HEK293T (cell line): ENCODE results near the gene BEAN1.

Experiments
- CTCF ChIA-PET: fragments of 350-600 bp; formaldehyde crosslinking; extraction: SDS; loops from one replicate; lab custom pipeline; 2021; ENCODE audit warnings: antibody characterized with exemption, inconsistent platforms; lab: Yijun Ruan, JAX
- POLR2A ChIA-PET: fragments of 350-600 bp; formaldehyde crosslinking; extraction: SDS; loops from one replicate; lab custom pipeline; 2020; ENCODE audit warnings: antibody characterized with exemption, inconsistent platforms; lab: Yijun Ruan, JAX
- DNase-seq: peaks from one replicate; pipeline ENCODE4 v3.0.0; 2012; ENCODE audit warnings: mixed read lengths; ENCODE audit errors: extremely low spot score
- ARNT ChIP-seq: fragments of 450-650 bp; IDR thresholded peaks from 2 replicates; pipeline ENCODE4 v1.6.1; 2017; ENCODE audit warnings: mild to moderate bottlenecking
- BHLHE40 ChIP-seq: fragments of 450-650 bp; IDR thresholded peaks from 2 replicates; pipeline ENCODE4 v1.6.1; 2016; ENCODE audit warnings: mild to moderate bottlenecking, moderate library complexity, borderline replicate concordance
- CTBP1 ChIP-seq: fragments of 450-650 bp; IDR thresholded peaks from 2 replicates; pipeline ENCODE4 v1.6.1; 2016; ENCODE audit warnings: borderline replicate concordance
- ELF4 ChIP-seq: fragments of 450-650 bp; IDR thresholded peaks from 2 replicates; pipeline ENCODE4 v1.6.1; 2017; ENCODE audit warnings: antibody characterized with exemption
- FOXA1 ChIP-seq: fragments of 450-650 bp; IDR thresholded peaks from 2 replicates; pipeline ENCODE4 v1.6.1; 2016; ENCODE audit warnings: mild to moderate bottlenecking
- FOXK2 ChIP-seq: fragments of 450-650 bp; IDR thresholded peaks from 2 replicates; pipeline ENCODE4 v1.6.1; 2016; ENCODE audit warnings: mild to moderate bottlenecking
- FOXM1 ChIP-seq: fragments of 450-650 bp; IDR thresholded peaks from 2 replicates; pipeline ENCODE4 v1.6.1; 2017; ENCODE audit warnings: mild to moderate bottlenecking, borderline replicate concordance
- HDGF ChIP-seq: fragments of 450-650 bp; IDR thresholded peaks from 2 replicates; pipeline ENCODE4 v1.6.1; 2017; ENCODE audit warnings: antibody characterized with exemption, borderline replicate concordance
- L3MBTL2 ChIP-seq: fragments of 450-650 bp; conservative IDR thresholded peaks from 2 replicates; pipeline ENCODE4 v1.6.1; 2016; ENCODE audit warnings: mild to moderate bottlenecking
- LEF1 ChIP-seq: fragments of 450-650 bp; IDR thresholded peaks from 2 replicates; pipeline ENCODE4 v1.6.1; 2017; ENCODE audit warnings: mild to moderate bottlenecking, borderline replicate concordance
- NFRKB ChIP-seq: fragments of 450-650 bp; IDR thresholded peaks from 2 replicates; pipeline ENCODE4 v1.6.1; 2016; ENCODE audit warnings: mild to moderate bottlenecking, moderate library complexity
- SP1 ChIP-seq: fragments of 450-650 bp; IDR thresholded peaks from 2 replicates; pipeline ENCODE4 v1.6.1; 2017
- SUZ12 ChIP-seq: fragments of 450-650 bp; IDR thresholded peaks from 2 replicates; pipeline ENCODE4 v1.6.1; 2016; ENCODE audit warnings: mild to moderate bottlenecking
- TARDBP ChIP-seq: fragments of 450-650 bp; IDR thresholded peaks from 2 replicates; pipeline ENCODE4 v1.6.1; 2016
- ZNF384 ChIP-seq: fragments of 450-650 bp; IDR thresholded peaks from 2 replicates; pipeline ENCODE4 v1.6.1; 2016
- TF ChIP-seq, protein P1 (sequence below): fragments of 450-650 bp; IDR thresholded peaks from 2 replicates; pipeline ENCODE4 v1.6.1; 2016

BEAN1 gene

GRCh38 chr16:66522816-66523590 lies 95.9 kb downstream of the BEAN1 start:
- ChIA-PET CTCF (no interaction called here), POLR2A (no interaction called here)
- TF ChIP-seq TARDBP = no peak
- DNase-seq = no peak

GRCh38 chr16:66523861-66524354 lies 96.8 kb downstream of the BEAN1 start:
- CTCF ChIA-PET = no interaction called here

GRCh38 chr16:66524601-66525164 lies 97.6 kb downstream of the BEAN1 start:
- ChIA-PET CTCF (interaction anchor here (0.6 kb wide), 1 partner anchor 761 kb away, joined by 3 read pairs; no protein-coding TSS in a partner anchor), POLR2A (no interaction called here)
- TF ChIP-seq ARNT (no peak), SP1 (no peak), CTBP1 (no peak), ZNF384 (no peak), SUZ12 (no peak), HDGF (no peak)
- TF ChIP-seq, protein P1, sequence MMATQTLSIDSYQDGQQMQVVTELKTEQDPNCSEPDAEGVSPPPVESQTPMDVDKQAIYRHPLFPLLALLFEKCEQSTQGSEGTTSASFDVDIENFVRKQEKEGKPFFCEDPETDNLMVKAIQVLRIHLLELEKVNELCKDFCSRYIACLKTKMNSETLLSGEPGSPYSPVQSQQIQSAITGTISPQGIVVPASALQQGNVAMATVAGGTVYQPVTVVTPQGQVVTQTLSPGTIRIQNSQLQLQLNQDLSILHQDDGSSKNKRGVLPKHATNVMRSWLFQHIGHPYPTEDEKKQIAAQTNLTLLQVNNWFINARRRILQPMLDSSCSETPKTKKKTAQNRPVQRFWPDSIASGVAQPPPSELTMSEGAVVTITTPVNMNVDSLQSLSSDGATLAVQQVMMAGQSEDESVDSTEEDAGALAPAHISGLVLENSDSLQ = no peak
- DNase-seq = no peak

More at GRCh38 chr16:66523861-66524354, 96.8 kb downstream of the BEAN1 start:
- POLR2A ChIA-PET = interaction anchor here (0.6 kb wide), 1 partner anchor 9 kb away, joined by 3 read pairs; no protein-coding TSS in a partner anchor
- TF ChIP-seq, protein P1 = no peak
- TF ChIP-seq SP1 (no peak), CTBP1 (no peak)
- DNase-seq = no peak

- ChIA-PET CTCF (interaction anchor here (0.6 kb wide), 1 partner anchor 762 kb away, joined by 3 read pairs; no protein-coding TSS in a partner anchor), POLR2A (no interaction called here)
- DNase-seq = no peak
- no peak for TF ChIP-seq FOXK2
- no peak for TF ChIP-seq ARNT
- TF ChIP-seq, protein P1 = no peak
- TF ChIP-seq SUZ12 = no peak
- no peak for TF ChIP-seq FOXM1
- TF ChIP-seq CTBP1 = no peak
These were observed 98.5 kb downstream of the BEAN1 start for GRCh38 chr16:66525396-66526180.

- no peak for TF ChIP-seq LEF1
- no peak for TF ChIP-seq TARDBP
- no peak for TF ChIP-seq HDGF
- TF ChIP-seq FOXK2 = no peak
- TF ChIP-seq, protein P1 = no peak
- no peak for TF ChIP-seq SP1
- no peak for TF ChIP-seq FOXA1
- no peak for TF ChIP-seq ARNT
- TF ChIP-seq ZNF384 = no peak
- no peak for TF ChIP-seq SUZ12
- TF ChIP-seq ELF4 = no peak
- no peak for TF ChIP-seq BHLHE40
- ChIA-PET POLR2A (no interaction called here), CTCF (no interaction called here)
- no peak for DNase-seq
These were observed 101.2 kb downstream of the BEAN1 start for GRCh38 chr16:66528294-66528693.

DNA sequence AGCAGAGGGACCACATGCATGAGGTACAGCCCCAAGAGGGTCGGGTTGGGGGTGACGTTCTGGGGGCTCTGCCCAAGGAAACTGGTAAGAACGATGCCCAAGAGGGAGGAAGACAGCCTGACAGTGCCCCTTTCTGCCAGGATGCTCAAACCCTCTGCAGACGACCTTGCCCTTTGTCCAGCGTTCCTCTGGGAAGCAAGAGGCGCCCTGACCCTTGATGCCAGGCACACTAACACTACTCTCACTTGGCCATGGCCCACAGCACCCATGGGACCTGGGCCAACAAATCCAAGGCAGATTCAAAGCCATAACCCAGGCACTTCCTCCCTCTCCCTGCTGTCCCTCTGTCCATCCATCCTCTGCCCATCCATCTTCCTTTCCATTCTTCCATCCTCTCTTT lies 102.4 kb downstream of the BEAN1 start:
- ChIA-PET CTCF (no interaction called here), POLR2A (interaction anchor here (0.7 to 1.2 kb wide), 2 partner anchors 10 to 23 kb away, joined by 3 to 4 read pairs; partner anchors contain the start of gene CKLF)
- no peak for DNase-seq
- TF ChIP-seq CTBP1 (no peak), ELF4 (no peak), LEF1 (no peak), ARNT (no peak), ZNF384 (no peak), FOXM1 (no peak), FOXA1 (no peak), NFRKB (no peak), SP1 (no peak), HDGF (no peak), FOXK2 (no peak), BHLHE40 (no peak), L3MBTL2 (no peak)
- TF ChIP-seq, protein P1 = no peak
